ENCODE measurements around the gene TMEM255A.

- TF ChIP-seq NFE2L2 (IDR thresholded peaks at IDR 0.05; ENCODE audit: low read depth, low read length): no peak
- TF ChIP-seq CTCF (conservative IDR thresholded peaks at IDR 0.05; ENCODE audit: low read depth, low read length): no peak
- no peak for TF ChIP-seq BHLHE40 (IDR thresholded peaks at IDR 0.05; ENCODE audit: low read depth, low read length)
- no peak for TF ChIP-seq POLR2A (IDR thresholded peaks at IDR 0.05; ENCODE audit: low read depth, low read length)
- TF ChIP-seq CEBPB (IDR thresholded peaks at IDR 0.05; ENCODE audit: low read depth, low read length): peak; percentile 68
- TF ChIP-seq MXI1 (IDR thresholded peaks at IDR 0.05; ENCODE audit: borderline replicate concordance, low read depth, low read length): no peak
- no peak for TF ChIP-seq FOS (IDR thresholded peaks at IDR 0.05; ENCODE audit: low read depth, low read length)
- TF ChIP-seq RAD21 (IDR thresholded peaks at IDR 0.05; ENCODE audit: low read length): no peak
- TF ChIP-seq USF2 (IDR thresholded peaks at IDR 0.05; ENCODE audit: low read depth, low read length): no peak
- TF ChIP-seq RCOR1 (IDR thresholded peaks at IDR 0.05; ENCODE audit: insufficient replicate concordance, low read length): no peak
- TF ChIP-seq SMC3 (IDR thresholded peaks at IDR 0.05; ENCODE audit: low read depth, low read length): no peak
Measured at GRCh38 chrX:120274145-120274544, 37.1 kb downstream of the TMEM255A start.
